GM18502 (cell line): ENCODE measurements around the gene LCP1.
A peak's percentile ranks its signal among the peaks of the same experiment; 100 is the strongest.

Experiments used
- ATAC-seq: cut with Tn5 transposase; IDR thresholded peaks from one replicate; pipeline ENCODE4 v1.9.1; 2021; ENCODE audit warnings: mild to moderate bottlenecking; ENCODE audit not compliant: unreplicated experiment, poor library complexity

The LCP1 gene

DNA sequence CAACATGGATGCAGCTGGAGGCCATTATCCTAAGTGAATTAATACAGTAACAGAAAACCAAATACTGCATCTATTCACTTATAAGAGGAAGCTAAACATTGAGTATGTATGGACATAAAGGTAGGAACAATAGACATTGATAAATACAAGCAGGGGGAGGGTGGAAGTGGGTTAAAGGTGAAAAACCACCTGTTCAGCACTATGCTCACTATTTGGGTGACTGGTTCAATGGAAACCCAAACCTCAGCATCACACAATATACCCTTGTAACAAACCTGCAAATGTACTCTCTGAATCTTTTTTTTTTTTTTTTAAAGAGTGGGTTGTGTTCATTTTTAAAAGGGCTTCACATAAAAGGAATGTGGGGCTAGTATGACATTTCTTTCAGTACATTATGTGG, 50.3 kb downstream of the LCP1 start:
- ATAC-seq: no peak

DNA sequence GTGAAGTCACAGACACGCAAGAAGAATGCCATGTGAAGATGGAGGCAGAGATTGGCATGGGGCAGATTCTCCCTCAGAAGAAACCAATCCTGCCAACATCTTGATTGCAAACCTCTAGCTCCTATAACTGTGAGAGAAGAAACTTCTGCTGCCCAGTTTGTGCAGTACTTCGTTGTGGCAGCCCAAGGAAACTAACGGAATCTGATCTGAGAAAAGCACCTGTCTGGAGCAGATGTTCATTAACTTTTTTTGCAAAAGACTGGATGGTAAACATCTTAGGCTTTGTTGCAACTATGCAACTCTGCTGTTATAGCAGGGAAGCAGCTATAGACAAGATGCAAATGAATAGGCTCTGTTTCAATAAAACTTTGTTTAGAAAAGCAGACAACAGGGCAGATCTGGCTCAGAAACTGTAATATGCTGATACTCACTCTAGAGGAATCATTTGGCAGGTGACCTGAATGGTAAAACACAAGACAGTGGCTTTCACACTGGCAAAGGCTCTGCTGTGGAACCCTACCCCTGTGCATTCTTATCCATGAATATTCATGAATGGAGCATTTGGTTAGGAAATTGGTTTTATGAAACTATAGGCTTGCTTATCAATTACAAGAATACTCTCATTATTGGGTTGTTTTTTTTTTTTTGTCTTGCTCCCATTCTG, 51.9 kb downstream of the LCP1 start:
- ATAC-seq: no peak

DNA sequence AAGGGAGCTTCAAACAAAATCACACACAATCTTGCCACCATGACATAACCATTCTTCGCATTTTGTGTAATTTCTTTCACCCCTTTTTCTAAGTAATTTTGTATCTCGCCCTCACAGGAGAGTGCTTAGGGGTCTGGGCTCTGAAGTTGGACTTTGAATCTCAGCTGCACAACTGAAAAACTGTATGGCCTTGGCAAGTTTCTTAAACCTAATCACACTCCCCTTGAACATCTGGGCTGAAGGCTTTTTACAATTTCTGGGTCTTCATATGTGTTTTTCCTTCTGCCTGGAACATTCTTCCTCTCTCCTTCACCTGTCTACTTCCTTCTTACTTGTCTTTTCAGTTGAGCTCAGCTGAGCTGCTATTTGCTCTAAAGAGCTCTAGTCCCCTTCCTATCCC, 52.9 kb downstream of the LCP1 start:
- no peak for ATAC-seq

DNA sequence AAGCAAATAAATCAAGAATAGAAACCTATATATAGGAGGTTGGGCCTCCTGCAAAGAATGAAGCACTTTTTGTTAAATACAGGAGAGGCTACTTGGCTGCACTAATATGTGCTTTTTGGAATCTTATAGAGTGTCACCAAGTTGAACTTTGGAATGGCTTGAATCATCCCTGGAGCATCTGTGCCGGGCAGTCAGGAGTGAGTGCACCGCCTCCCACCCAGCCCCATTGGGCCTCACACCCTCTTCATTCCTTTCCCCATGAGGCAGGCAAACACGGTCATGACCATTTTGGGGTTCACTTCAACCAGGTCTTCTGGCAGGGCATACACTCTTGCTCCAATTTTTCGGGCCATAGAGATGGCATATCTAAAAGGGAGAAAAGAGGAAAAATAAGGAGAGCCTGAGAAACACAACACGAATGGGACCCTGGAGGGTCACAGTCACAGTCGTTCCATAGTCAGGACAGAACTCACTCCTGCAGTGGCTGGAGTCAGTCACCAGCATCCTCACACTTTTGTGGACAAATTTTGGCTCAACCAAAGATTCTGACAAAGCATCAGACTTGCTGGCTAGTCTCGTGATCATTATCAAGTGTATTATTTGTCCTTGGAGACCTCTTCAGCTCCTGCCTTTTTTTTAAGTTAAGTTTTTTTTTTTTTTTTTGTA, 54.5 kb downstream of the LCP1 start:
- no peak for ATAC-seq

DNA sequence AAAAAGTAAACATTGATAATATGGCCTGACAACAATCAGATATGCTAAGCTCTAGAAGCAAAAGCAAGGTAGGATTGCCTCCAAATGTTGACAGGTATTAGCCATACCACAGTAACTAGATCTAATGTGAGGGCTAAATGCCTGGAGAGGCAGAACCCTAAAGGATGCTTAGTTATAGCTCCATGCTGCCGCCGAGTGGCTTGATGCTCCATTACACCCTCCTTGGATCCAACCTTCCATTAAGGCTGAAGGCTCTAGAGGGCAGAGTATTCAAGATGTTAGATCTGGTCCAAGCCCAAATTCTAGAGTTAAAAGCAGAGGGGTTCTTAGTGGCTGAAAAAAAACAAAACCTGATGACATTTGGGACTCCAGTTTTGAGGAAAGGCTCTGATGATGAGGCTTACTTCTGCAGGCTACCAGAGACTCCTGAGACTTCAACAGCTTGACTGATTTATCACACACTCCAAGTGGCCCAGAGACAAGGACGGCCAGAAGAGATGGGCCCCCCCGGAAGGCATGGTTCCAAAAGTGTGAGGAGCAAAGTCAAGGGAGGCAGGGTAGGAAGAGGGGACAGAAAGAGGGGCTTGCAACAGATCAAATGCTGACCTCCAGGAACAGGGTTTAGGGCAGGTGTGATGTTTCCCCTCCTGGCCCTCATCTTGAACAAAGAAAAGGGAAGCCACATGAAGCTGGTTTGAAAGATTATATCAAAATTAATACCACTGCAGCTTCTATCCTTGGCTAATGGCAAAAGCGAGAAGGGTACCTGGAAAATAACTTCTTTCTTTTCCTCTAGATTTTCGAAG, 55.2 kb downstream of the LCP1 start:
- peak; percentile 72 for ATAC-seq

DNA sequence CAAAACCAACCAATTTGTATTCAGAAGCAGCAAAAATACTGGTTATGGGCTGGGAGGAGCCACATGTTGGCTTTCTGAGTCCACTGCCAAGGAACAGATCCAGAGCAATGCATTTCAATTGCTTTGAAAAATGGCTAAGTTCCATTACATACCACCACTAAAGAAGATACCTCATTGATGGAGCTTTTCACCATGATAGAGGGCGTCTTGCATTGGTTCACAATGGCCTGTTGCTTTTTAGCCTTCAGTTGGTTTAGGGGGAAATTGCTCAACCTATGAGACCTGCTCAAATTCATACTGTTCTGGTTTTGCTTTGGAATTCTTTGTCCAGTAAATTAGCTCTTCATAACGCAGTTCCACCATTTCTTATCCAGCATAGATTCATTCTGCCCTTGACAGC, 55.9 kb downstream of the LCP1 start:
- ATAC-seq: no peak

DNA sequence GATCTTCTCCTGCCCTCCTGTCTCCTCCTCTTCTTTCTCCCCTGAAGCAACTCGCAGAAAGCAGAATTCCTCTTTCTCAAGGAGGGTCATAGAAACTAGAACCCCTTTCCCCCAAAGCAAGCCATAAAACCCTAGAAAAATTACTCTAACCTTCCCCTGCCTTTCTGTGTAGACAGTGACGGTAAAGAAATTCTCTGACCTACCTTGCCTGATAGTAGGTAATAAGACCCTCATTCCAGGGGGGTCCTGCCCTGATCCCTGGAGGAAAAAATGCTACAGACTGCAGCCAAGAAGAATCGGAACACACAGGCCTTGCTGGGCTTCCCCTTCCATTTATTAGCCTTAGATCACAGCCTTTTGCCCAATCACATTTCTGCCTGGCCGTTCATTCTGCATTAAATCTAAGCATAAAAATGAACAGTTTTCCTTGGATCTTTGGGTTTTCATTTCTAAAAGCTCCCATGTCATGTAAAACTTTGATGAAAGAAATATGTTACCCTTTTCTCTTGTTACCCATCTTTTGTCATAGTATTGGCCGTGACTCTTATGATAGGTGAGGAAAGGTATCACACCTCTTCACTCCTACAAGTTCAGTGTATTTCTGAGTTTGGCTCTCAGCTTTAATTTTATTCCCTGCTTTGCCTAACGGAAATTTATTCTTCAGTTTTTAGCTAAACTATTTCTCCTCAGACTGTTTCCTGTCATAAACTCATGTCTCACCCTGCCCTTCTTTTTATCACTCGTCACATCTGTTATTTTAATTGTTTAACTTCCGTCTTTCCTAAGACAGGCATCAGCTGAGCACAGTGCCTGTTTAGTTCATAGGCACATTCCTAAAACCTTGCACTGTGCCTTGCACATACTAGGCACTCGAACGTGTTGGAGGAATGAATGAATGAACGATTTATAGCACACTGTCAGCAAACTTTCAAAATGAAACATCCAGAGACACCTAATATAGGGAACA, 56.7 kb downstream of the LCP1 start:
- ATAC-seq: peak; percentile 9

DNA sequence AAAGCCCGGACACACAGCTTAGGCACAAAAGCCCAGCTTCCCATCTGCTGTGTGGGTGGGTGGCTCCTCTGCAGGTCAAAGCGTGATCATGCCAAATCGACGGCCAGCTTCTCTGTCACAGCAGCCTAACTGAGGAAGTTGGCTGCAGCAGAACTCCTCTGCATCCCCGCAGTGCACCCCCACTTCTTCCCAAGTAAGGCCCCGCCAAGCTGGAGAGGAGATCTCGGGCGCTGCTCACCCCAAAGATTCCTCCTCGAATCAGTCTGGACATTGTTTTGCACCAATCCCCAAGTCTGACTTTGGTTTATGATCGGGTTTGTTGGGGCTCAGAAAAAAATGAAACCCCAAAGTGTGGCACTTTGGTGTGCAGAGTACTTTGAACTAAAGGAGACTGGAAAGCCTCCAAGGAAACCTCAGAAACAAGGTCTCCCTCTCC, 57.4 kb downstream of the LCP1 start:
- ATAC-seq: peak; percentile 26

DNA sequence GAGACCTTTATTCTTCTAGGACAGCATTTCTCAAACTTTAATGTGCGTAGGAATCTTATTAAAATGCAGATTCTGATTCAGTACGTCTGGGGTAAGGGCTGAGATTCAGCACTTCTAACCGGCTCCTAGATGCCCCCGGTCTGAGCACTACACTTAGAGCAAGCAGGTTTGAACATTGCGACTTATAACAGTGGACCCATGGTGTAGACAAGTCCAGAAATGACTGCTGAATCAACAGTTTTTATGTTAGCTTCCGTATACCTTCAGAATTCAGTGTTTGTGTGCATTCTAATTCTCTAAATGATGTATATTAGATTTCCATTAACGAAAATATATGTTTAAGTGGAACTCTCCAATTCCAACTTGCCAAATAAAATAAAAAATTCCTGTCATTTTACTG, 59.7 kb downstream of the LCP1 start:
- no peak for ATAC-seq

DNA sequence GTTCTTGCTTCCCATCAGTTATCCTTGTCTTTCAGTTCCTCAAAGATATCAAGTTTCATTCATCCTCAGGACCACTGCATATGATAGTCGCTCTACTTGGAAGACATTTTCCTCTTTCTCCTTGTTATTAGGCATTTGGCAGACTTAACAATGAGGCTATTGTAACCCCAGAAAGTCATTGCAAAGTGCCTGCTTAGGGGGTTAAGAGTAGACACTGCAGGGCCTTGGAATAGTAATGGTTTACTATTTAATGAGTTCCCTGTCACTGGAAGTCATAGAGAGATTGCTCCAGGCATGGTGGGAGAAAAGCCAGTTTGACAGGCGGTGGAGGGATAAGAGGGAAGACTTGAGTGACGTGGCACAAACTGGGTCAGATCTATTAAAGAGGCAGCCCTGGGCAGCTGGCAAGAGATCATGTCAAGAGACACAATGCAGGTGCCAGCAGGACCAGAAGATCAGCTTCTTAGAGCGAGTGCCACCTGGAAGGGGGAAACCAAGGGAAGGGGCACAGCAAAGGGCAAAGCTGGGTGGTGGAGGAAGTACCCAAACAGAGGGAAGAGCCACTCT, 60.3 kb downstream of the LCP1 start:
- ATAC-seq: no peak

DNA sequence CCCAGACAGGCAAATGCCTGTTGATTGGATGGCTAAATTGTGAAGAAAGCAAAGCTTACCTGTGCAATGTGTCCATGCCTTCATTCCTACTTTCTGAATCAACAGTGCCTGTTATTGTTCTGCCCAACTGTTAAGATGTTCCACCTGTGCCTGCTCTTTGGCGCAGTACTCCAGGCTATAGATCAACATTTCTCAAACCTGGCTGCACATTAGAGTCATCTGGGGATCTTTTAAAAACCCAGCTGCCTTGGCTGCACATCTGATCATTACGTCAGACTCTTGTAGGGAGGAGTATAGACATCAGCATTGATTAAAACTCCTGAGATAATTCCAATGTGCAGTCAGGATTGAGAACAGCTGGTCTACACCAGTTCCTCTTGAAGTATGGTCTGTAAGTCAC, 60.9 kb downstream of the LCP1 start:
- no peak for ATAC-seq

DNA sequence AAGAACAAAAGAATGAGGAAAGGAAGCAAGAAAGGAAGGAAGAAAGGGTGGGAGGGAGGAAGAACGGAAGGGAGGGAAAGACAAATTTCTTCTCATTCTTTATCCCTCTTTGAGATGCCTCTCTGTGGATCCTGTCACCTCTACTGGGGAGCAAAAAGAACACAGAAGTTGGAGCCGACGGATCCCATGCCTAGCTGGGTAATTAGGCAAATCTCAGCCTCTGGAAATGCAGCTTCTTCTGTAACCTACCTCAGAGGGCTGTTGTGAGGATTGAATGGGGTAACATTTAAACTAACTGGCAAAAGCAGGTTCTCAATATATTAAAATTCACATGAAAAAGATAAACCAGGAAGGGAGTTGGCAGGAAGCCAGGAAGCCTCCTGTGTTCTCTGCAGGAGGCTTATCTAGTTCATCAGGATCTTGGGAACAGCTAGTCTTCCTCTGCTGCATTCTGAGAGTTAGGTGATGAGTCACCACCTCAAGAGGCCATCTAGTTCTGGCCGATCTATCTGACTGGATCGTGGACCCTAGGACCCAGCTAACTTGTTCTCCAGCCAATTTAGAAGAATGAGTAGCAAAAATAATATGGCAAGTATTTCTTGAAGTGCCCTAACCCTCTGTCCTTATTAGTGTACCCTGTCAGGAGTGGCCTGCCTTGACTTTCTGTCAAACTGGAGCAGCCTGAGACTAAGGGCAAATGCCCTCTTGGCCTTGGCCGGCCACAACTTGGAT, 61.9 kb downstream of the LCP1 start:
- no peak for ATAC-seq

DNA sequence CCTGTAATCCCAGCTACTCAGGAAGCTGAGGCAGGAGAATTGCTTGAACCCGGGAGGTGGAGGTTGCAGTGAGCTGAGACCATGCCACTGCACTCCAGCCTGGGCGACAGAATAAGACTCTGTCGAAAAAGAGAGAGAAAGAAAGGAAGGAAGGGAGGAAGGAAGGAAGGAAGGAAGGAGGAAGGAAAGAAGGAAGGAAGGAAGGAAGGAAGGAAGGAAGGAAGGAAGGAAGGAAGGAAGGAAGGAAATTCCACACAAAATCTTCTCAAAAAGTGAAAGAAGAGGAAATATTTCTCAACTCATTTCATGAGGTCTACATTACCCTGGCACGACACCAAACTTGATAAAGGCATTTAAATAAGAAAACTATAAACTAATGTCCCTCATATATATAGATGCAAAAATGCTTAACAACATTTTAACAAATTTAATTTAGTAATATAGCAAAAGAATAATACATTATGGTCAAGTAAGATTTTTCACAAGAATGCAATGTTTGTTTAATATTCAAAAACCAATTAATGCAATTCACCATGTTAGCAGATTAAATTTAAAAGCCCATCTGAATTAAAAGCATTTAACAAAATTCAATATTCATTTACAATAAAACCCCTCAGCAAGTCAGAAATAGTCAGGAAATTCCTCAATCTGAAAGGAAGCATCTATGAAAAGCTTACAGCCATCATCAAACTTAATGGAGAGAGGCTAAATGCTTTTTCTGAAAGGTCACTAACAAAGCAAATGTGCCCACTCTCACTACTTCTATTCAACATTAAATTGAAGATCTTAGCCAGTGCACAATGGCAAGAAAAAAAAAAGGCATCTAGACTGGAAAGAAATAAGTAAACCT, 65.1 kb downstream of the LCP1 start:
- no peak for ATAC-seq

DNA sequence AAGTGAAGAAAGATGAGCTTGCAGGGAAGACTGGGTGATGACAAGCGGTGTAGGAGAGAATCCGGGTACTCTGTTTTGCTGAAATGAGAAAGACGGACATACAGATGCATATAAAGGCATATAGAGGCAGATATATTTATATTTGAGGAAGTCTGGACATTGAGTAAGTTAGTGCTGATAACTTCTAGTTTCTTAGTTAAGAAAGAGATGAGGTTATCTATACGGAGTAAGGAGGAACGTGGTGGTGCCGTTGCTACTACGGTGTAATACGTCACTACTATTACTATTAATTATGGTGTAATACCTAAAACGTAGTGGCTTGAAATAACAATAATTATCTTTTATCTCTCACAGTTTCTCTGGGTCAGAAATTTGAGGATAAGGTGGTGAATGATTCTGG, 67.4 kb downstream of the LCP1 start:
- no peak for ATAC-seq

DNA sequence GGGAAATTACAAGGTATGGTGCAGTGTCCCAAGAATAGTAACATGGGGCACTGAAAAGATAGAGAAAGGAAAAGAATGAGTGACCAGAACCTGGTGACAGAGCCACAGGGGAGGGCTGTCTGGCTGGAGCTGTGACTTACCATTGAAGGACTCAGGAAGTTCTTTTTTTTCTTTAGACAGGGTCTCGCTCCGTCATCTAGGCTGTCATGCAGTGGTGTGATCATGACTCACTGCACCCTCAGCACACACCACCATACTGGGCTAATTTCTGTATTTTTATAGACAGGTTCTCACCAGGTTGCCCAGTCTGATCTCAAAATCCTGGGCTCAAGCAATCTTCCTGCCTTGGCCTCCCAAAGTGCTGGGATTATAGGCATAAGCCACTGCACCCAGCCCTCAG, 68.4 kb downstream of the LCP1 start:
- no peak for ATAC-seq

DNA sequence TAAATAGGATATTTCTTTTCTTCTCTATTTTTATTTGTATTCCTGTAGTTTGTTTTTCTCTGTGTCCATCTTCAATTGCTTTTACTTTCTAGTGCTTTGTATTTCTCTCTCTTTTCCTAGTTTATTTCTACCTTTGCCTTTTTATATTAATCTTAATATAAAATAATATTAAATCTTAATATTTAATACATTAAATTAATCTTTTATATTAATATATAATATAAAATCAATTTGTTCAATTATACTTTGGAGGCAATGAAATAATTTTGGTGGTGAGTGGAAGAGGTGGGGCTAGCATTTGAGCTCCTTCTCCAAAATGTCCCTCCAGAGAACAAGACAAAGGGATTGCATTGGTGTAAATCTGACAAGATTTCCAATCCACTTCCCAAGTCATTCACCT, 70.8 kb downstream of the LCP1 start:
- no peak for ATAC-seq

DNA sequence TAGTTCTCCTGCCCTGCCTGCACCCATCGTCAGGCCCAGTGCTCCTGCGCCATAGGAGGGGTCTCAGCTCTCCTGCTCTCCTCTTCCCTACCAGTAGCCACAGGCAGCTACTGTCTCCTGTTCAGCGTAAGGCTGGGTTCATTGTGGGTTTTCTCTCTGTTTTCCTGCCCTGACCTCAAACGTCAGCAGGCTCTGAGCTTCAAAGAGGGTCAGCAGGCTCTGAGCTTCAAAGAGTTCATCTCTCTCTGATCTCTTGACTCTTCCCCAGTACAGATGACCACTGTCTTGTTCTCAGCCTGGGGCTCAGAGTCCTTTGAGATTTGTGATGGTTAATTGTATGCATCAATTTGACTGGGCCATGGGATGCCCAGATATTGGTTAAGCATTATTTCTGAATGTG, 72.5 kb downstream of the LCP1 start:
- ATAC-seq: no peak

DNA sequence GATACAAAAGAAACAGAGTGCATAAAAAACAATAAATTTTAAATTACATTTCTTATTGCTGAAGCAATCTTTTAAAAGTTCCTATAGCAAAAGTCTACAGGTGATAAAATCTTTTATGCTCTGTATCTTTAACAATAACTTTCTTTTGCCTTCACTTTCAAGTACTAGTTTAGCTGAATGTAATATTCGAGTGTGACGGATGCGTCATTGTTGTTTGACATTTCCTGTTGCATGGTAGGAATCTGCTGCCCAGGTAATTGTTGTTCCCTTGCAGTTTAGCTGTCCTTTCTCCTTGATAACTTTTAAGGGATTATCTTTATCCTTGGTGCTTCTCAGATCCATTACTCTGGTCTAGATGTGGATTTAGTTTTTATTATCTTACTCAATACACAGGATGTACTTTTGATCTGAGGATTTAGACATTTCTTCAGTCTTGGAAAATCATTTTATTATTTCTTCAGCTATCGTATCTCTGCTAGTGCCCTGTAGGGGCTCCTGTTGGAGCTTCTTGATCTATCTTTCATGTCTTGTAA, 75.1 kb downstream of the LCP1 start:
- ATAC-seq: no peak
